IPS DF 4.7 (cell line): ENCODE results near the gene GPR158.

ENCODE experiments used
- DNase-seq: peaks from one replicate; pipeline ENCODE4 v3.0.0-alpha.2; 2013; ENCODE audit warnings: low spot score; ENCODE audit errors: extremely low read depth

GPR158 gene

GRCh38 chr10:25502453-25502852 is 327.7 kb downstream of the GPR158 start:
- DNase-seq: no peak

GRCh38 chr10:25504306-25504705 is 329.5 kb downstream of the GPR158 start:
- no peak for DNase-seq

- DNase-seq: no peak
These were observed 330.0 kb downstream of the GPR158 start for GRCh38 chr10:25504838-25505237.

GRCh38 chr10:25505466-25505865 is 330.7 kb downstream of the GPR158 start:
- no peak for DNase-seq

- DNase-seq: no peak
These were observed 332.1 kb downstream of the GPR158 start for GRCh38 chr10:25506821-25507335.

- DNase-seq: no peak
These were observed 333.5 kb downstream of the GPR158 start for GRCh38 chr10:25508112-25508815.

GRCh38 chr10:25509151-25509550 is 334.4 kb downstream of the GPR158 start:
- no peak for DNase-seq

- DNase-seq: no peak
These were observed 347.5 kb downstream of the GPR158 start for GRCh38 chr10:25522294-25522693.

- peak; percentile 91 for DNase-seq
These were observed 348.3 kb downstream of the GPR158 start for GRCh38 chr10:25522946-25523608.

- no peak for DNase-seq
These were observed 355.5 kb downstream of the GPR158 start for GRCh38 chr10:25530306-25530705.

GRCh38 chr10:25531457-25532061 is 356.8 kb downstream of the GPR158 start:
- DNase-seq: no peak

GRCh38 chr10:25532213-25532612 is 357.4 kb downstream of the GPR158 start:
- DNase-seq: no peak

GRCh38 chr10:25536027-25536426 is 361.2 kb downstream of the GPR158 start:
- DNase-seq: no peak

- no peak for DNase-seq
These were observed 372.6 kb downstream of the GPR158 start for GRCh38 chr10:25547382-25547781.

GRCh38 chr10:25552283-25552919 is 377.6 kb downstream of the GPR158 start:
- DNase-seq: no peak

GRCh38 chr10:25555865-25556264 is 381.1 kb downstream of the GPR158 start:
- no peak for DNase-seq

- no peak for DNase-seq
These were observed 381.7 kb downstream of the GPR158 start for GRCh38 chr10:25556457-25556856.

- DNase-seq: no peak
These were observed 382.3 kb downstream of the GPR158 start for GRCh38 chr10:25557136-25557535.

- DNase-seq: no peak
These were observed 387.0 kb downstream of the GPR158 start for GRCh38 chr10:25561758-25562157.

GRCh38 chr10:25562547-25562946 is 387.7 kb downstream of the GPR158 start:
- no peak for DNase-seq

GRCh38 chr10:25564351-25564750 is 389.6 kb downstream of the GPR158 start:
- no peak for DNase-seq

- no peak for DNase-seq
These were observed 390.8 kb downstream of the GPR158 start for GRCh38 chr10:25565570-25565969.
